HG02571 (cell line): ENCODE data around the gene SCN5A.

ENCODE experiments used
- ATAC-seq: cut with Tn5 transposase; IDR thresholded peaks from one replicate; pipeline ENCODE4 v1.9.1; 2021; ENCODE audit warnings: mild to moderate bottlenecking, moderate library complexity; ENCODE audit not compliant: unreplicated experiment

SCN5A gene

GRCh38 chr3:38516669-38517068 lies 132.8 kb downstream of the SCN5A start:
- no peak for ATAC-seq

GRCh38 chr3:38515367-38515766 lies 134.1 kb downstream of the SCN5A start:
- no peak for ATAC-seq

DNA sequence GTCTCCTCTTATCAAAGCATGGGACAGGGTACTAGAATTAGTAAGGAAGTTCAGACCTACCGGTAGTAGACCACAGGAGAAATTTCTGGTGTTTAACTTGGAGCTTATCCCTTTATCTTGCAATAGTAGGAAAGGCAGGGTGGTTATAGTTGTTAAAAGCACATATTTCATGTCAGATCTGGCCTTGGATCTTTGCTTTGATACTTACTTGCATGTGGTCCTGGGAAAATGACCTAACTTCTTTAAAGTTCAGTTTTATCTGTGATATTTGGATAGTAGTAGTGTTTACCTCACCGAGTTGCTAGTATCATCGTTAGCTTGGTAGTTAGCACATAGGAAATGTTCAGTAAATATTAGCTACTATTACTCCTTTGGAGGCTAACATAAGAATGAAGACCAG lies 137.9 kb downstream of the SCN5A start:
- ATAC-seq = no peak

- no peak for ATAC-seq
These were observed 138.9 kb downstream of the SCN5A start for GRCh38 chr3:38510631-38511030.

- ATAC-seq = no peak
These were observed 139.8 kb downstream of the SCN5A start for GRCh38 chr3:38509732-38510131.

DNA sequence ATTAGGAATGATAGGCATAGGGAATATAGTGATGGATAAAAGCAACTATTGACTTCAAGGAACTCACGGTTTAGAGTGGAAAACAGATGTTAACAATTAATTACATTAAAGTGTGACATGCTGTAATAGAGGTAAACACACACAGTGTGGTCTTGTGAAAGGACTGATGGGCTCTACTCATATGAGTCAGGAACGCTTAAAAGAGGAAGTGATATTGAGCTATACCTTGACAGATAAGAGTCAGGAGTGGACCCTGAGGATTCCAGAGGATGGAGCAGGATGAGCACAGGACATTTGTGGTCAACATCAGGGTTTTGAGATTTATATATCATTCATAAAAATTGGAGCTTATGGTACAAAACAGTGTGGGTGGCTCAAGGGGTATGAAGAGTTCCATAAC lies 142.4 kb downstream of the SCN5A start:
- peak; percentile 87 for ATAC-seq

GRCh38 chr3:38500688-38501417 lies 148.6 kb downstream of the SCN5A start:
- ATAC-seq = no peak
